UCSD-AML1 (cell line): ENCODE measurements around the gene EEFSEC.

Experiments used
- DNase-seq: peaks from one replicate; lab custom pipeline; 2025; ENCODE audit not compliant: unreplicated experiment; lab: John Stamatoyannopoulos, UW

EEFSEC gene

DNA sequence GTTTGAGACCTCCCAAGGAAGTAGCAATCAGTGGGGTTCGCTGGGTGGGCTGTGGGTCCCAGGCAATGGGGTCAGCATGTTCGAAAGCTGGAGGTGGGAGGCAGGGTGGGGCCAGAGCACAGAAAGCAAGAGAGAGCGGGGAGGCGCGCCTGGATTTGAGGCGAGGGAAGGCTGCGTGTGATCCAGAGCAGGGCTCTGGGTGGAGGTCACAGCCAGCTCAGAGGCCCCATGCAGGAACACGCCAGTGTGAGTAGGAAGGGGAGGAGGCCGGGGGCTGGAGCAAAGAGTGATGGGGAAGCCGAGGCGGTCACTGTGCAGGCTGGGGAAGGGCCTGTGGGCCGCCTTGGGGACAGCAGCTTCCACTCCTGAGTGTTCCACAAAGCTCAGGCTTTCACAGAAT lies 304.7 kb downstream of the EEFSEC start:
- DNase-seq: no peak
